H9 (cell line): ENCODE results near the gene DOCK1. TPM values are rescaled to one million over a fixed set of nuclear protein-coding genes. Genes with fewer than 3 reads are reported as not detected.

Source experiments
- DNase-seq: peaks from one replicate; pipeline ENCODE4 v3.0.0-alpha.2; 2017
- H2AFZ ChIP-seq: one replicate; pipeline ENCODE4 v1.6.1; 2013; ENCODE audit warnings: mild to moderate bottlenecking, low read length, control low read depth, moderate library complexity
- H2AK5ac ChIP-seq: 2 replicates; pipeline ENCODE4 v1.6.1; 2013; ENCODE audit warnings: low read length, control low read depth, mixed read lengths; ENCODE audit not compliant: insufficient read length
- H2BK120ac ChIP-seq: one replicate; pipeline ENCODE4 v1.6.1; 2013; ENCODE audit warnings: low read depth, mild to moderate bottlenecking, low read length, control low read depth, inconsistent platforms; ENCODE audit not compliant: poor library complexity, severe bottlenecking
- H2BK12ac ChIP-seq: 2 replicates; pipeline ENCODE4 v1.6.1; 2013; ENCODE audit warnings: low read length, control low read depth, mixed read lengths, low read depth; ENCODE audit not compliant: insufficient read length
- H2BK15ac ChIP-seq: 2 replicates; pipeline ENCODE4 v1.6.1; 2013; ENCODE audit warnings: low read depth, low read length, control low read depth
- H2BK20ac ChIP-seq: one replicate; pipeline ENCODE4 v1.6.1; 2013; ENCODE audit warnings: low read depth, mild to moderate bottlenecking, low read length, control low read depth, inconsistent platforms; ENCODE audit not compliant: poor library complexity, severe bottlenecking
- H2BK5ac ChIP-seq: 2 replicates; pipeline ENCODE4 v1.6.1; 2013; ENCODE audit warnings: low read length, control low read depth, mixed read lengths; ENCODE audit not compliant: insufficient read length
- H3K14ac ChIP-seq: 2 replicates; pipeline ENCODE4 v1.6.1; 2013; ENCODE audit warnings: low read length, control low read depth; ENCODE audit not compliant: insufficient read depth
- H3K18ac ChIP-seq: 2 replicates; pipeline ENCODE4 v1.6.1; 2013; ENCODE audit warnings: low read depth, mild to moderate bottlenecking, mixed read lengths, low read length, control low read depth; ENCODE audit not compliant: insufficient read length
- H3K23ac ChIP-seq: 2 replicates; pipeline ENCODE4 v1.6.1; 2013; ENCODE audit warnings: low read length, control low read depth, mixed read lengths, low read depth; ENCODE audit not compliant: insufficient read length
- H3K23me2 ChIP-seq: 2 replicates; pipeline ENCODE4 v1.6.1; 2013; ENCODE audit warnings: low read depth, mild to moderate bottlenecking, mixed read lengths, low read length, control low read depth; ENCODE audit not compliant: insufficient read length, poor library complexity, severe bottlenecking
- H3K27ac ChIP-seq: 2 replicates; pipeline ENCODE4 v1.5.1; 2013; ENCODE audit warnings: low read length, control low read depth, mixed read lengths, low read depth; ENCODE audit not compliant: insufficient read length
- H3K27me3 ChIP-seq: 2 replicates; pipeline ENCODE4 v1.6.1; 2013; ENCODE audit warnings: low read length, control low read depth, inconsistent platforms; ENCODE audit not compliant: insufficient read depth
- H3K4ac ChIP-seq: 2 replicates; pipeline ENCODE4 v1.6.1; 2013; ENCODE audit warnings: low read depth, mild to moderate bottlenecking, control low read depth, inconsistent platforms, low read length, moderate library complexity
- H3K4me1 ChIP-seq: 2 replicates; pipeline ENCODE4 v1.6.1; 2013; ENCODE audit warnings: low read length, control low read depth, inconsistent platforms; ENCODE audit not compliant: insufficient read depth
- H3K4me2 ChIP-seq: 2 replicates; pipeline ENCODE4 v1.6.1; 2013; ENCODE audit warnings: low read length, control low read depth, mixed read lengths; ENCODE audit not compliant: insufficient read length, insufficient read depth
- H3K56ac ChIP-seq: 2 replicates; pipeline ENCODE4 v1.6.1; 2013; ENCODE audit warnings: low read depth, mild to moderate bottlenecking, mixed read lengths, low read length, control low read depth; ENCODE audit not compliant: insufficient read length
- H3K79me1 ChIP-seq: 2 replicates; pipeline ENCODE4 v1.6.1; 2013; ENCODE audit warnings: low read depth, mild to moderate bottlenecking, moderate library complexity, low read length, control low read depth, inconsistent platforms; ENCODE audit not compliant: insufficient read depth, poor library complexity, severe bottlenecking
- H3K79me2 ChIP-seq: 2 replicates; pipeline ENCODE4 v1.6.1; 2013; ENCODE audit warnings: low read length, control low read depth, inconsistent platforms; ENCODE audit not compliant: insufficient read depth
- H3K9ac ChIP-seq: 2 replicates; pipeline ENCODE4 v1.6.1; 2013; ENCODE audit warnings: low read length, control low read depth, mixed read lengths; ENCODE audit not compliant: insufficient read length; ENCODE audit errors: extremely low read depth
- H3K9me3 ChIP-seq: one replicate; pipeline ENCODE4 v1.6.1; 2013; ENCODE audit warnings: low read depth, low read length, inconsistent platforms; ENCODE audit not compliant: control insufficient read depth
- H3T11ph ChIP-seq: one replicate; pipeline ENCODE4 v1.6.1; 2013; ENCODE audit warnings: mild to moderate bottlenecking, low read length, control low read depth, inconsistent platforms
- H4K20me1 ChIP-seq: one replicate; pipeline ENCODE4 v1.6.1; 2013; ENCODE audit not compliant: control insufficient read depth, insufficient read length, insufficient read depth
- H4K5ac ChIP-seq: 2 replicates; pipeline ENCODE4 v1.6.1; 2013; ENCODE audit warnings: low read depth, mild to moderate bottlenecking, mixed read lengths, low read length, control low read depth; ENCODE audit not compliant: insufficient read length
- H4K8ac ChIP-seq: replicated peaks from 2 replicates; pipeline ENCODE4 v1.6.1; 2013; ENCODE audit warnings: low read length, control low read depth, mixed read lengths, low read depth; ENCODE audit not compliant: insufficient read length
- H4K91ac ChIP-seq: 2 replicates; pipeline ENCODE4 v1.6.1; 2013; ENCODE audit warnings: low read depth, mild to moderate bottlenecking, moderate library complexity, mixed read lengths, low read length, control low read depth; ENCODE audit not compliant: insufficient read length
- H3K27ac Mint-ChIP-seq, 3 experiments: 2 replicates in 2 of 3; 3 replicates in 1 of 3; pipeline ENCODE4 v1.8.0; 2020 to 2021; ENCODE audit warnings: mixed read lengths in 3 of 3, mild to moderate bottlenecking in 1 of 3, moderate library complexity in 1 of 3
- H3K27me3 Mint-ChIP-seq: 2 replicates; pipeline ENCODE4 v1.8.0; 2021; ENCODE audit warnings: low read depth, mild to moderate bottlenecking, moderate library complexity, mixed read lengths
- H3K36me3 Mint-ChIP-seq, 3 experiments: 2 replicates in 2 of 3; 3 replicates in 1 of 3; pipeline ENCODE4 v1.8.0; 2020 to 2021; ENCODE audit warnings: low read depth in 3 of 3, mixed read lengths in 3 of 3; ENCODE audit not compliant: insufficient read depth in 1 of 3
- H3K4me1 Mint-ChIP-seq, 2 experiments: 2 replicates each; pipeline ENCODE4 v1.8.0; 2020; ENCODE audit warnings: mixed read lengths in 2 of 2
- H3K4me3 Mint-ChIP-seq, 2 experiments: 2 replicates in 1 of 2; 3 replicates in 1 of 2; pipeline ENCODE4 v1.8.0; 2020 to 2021; ENCODE audit warnings: mild to moderate bottlenecking in 2 of 2, mixed read lengths in 2 of 2, moderate library complexity in 1 of 2
- H3K9me3 Mint-ChIP-seq, 2 experiments: 2 replicates in 1 of 2; 3 replicates in 1 of 2; pipeline ENCODE4 v1.8.0; 2020; ENCODE audit warnings: mild to moderate bottlenecking in 2 of 2, mixed read lengths in 2 of 2, moderate library complexity in 1 of 2
- CTCF ChIP-seq: fragments of 200-600 bp; sonication (generic); conservative IDR thresholded peaks from 3 replicates; pipeline ENCODE4 v1.8.0; 2021; ENCODE audit warnings: antibody characterized with exemption, mild to moderate bottlenecking
- WGBS: extraction: QIAGEN DNeasy Blood & Tissue Kit; methylation state at CpG from one replicate; pipeline ENCODE4 v1.1.7; 2013; ENCODE audit warnings: missing lambda C conversion rate, low lambda C conversion rate, mixed read lengths; ENCODE audit not compliant: insufficient read length; ENCODE audit errors: extremely low coverage; 5-methylcytosine and 5-hydroxymethylcytosine counted together
- total RNA-seq: library from RNA; stranded (reverse); gene quantifications from 2 replicates; pipeline ENCODE4 v1.2.1, GENCODE V29; 2021

Gene DOCK1
- total RNA-seq, 1 experiment from 2014 or later, result 57.0 TPM

DNA sequence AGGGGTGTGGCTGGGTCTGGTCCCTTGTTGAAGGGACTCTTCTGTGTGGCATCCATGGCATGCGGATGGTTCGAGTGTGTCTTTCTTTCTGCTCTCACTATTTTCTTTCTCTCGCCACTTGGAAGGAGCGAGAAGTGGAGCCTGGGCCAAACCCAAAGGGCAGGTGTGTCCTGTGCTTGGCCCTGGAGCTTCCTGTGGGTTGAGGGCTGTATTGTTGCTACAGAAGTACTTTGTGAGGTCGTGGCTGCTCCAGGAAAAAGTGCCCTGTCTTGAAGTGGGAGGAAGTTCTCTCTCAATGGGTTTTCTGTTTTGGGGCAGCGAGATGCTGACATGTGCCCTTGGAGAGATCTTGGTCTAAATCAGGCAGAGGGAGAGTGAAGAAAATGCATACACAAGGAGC lies 72.0 kb downstream of the DOCK1 start:
- no peak for TF ChIP-seq CTCF
- H3K9me3 ChIP-seq, result no peaks in the 10 kb centered on the region
- H3K23me2 ChIP-seq, result no peaks in the 10 kb centered on the region
- no peak overlapping the region for H4K91ac ChIP-seq
- H3K4me1 ChIP-seq, result peaks cover 9% of the 10 kb centered on the region
- H2BK12ac ChIP-seq, result no peak overlapping the region
- no peak overlapping the region for H3K4me2 ChIP-seq
- no peaks in the 10 kb centered on the region for H4K20me1 ChIP-seq
- H3K18ac ChIP-seq, result no peak overlapping the region
- H4K5ac ChIP-seq, result no peak overlapping the region
- H3K9ac ChIP-seq, result no peak overlapping the region
- no peak overlapping the region for H2BK5ac ChIP-seq
- H3K36me3 Mint-ChIP-seq, result peaks cover 20 to 56% (median 26%) of the 10 kb centered on the region in 3 experiments
- no peak overlapping the region for H3K4me3 Mint-ChIP-seq
- H3K27me3 ChIP-seq, result no peaks in the 10 kb centered on the region
- DNase-seq, result no peak
- no peak overlapping the region for H3T11ph ChIP-seq
- no peaks in the 10 kb centered on the region for H3K79me2 ChIP-seq
- H2BK15ac ChIP-seq, result no peak overlapping the region
- no peak overlapping the region for H2AK5ac ChIP-seq
- no peaks in the 10 kb centered on the region for H3K9me3 Mint-ChIP-seq
- peaks cover 19 to 29% of the 10 kb centered on the region in 2 experiments for H3K4me1 Mint-ChIP-seq
- H3K27ac Mint-ChIP-seq, result peak overlapping the region in 1 of 3 experiments; percentile 65; a peak in 1 of 7 replicates
- no CpG with 5 or more reads among the region's 6 CpGs for WGBS
- H2AFZ ChIP-seq, result no peak overlapping the region
- no peak overlapping the region for H3K56ac ChIP-seq
- H3K27me3 Mint-ChIP-seq, result no peaks in the 10 kb centered on the region
- H3K27ac ChIP-seq, result no peak overlapping the region
- no peak overlapping the region for H3K14ac ChIP-seq
- no peaks in the 10 kb centered on the region for H3K79me1 ChIP-seq
- no peak overlapping the region for H4K8ac ChIP-seq
- H3K4ac ChIP-seq, result no peak overlapping the region
- H2BK120ac ChIP-seq, result no peak overlapping the region
- no peak overlapping the region for H2BK20ac ChIP-seq
- H3K23ac ChIP-seq, result no peak overlapping the region
